Dendritic cell treated with granulocyte-macrophage colony-stimulating factor and Interleukin-4, amounts not matched to agents 40 ng/mL and 50 ng/mL, for 4 days (primary cell): ENCODE results near the gene RSU1.
"Not testable (repeated sequence)": the region's sequence is repeated elsewhere in the genome, so short reads cannot be mapped to it uniquely, and the experiment has no call there.

ENCODE experiments used
- H3K27ac Mint-ChIP-seq: one replicate; pipeline ENCODE4 v1.8.0; 2022; ENCODE audit warnings: mild to moderate bottlenecking, mixed read lengths
- H3K27me3 Mint-ChIP-seq: one replicate; pipeline ENCODE4 v1.8.0; 2022; ENCODE audit warnings: mild to moderate bottlenecking, mixed read lengths
- H3K36me3 Mint-ChIP-seq: one replicate; pipeline ENCODE4 v1.8.0; 2022; ENCODE audit warnings: low read depth, mixed read lengths
- H3K4me1 Mint-ChIP-seq: one replicate; pipeline ENCODE4 v1.8.0; 2022; ENCODE audit warnings: low read depth, mixed read lengths
- H3K4me3 Mint-ChIP-seq: one replicate; pipeline ENCODE4 v1.8.0; 2022; ENCODE audit warnings: mild to moderate bottlenecking, moderate library complexity, mixed read lengths
- H3K9me3 Mint-ChIP-seq: one replicate; pipeline ENCODE4 v1.8.0; 2022; ENCODE audit warnings: mixed read lengths
- intact Hi-C: fragments of 100-400 bp; cut with micrococcal nuclease; formaldehyde crosslinking; loops from one replicate; pipeline ENCODE4 v1.15.0; 2022

RSU1 gene

DNA sequence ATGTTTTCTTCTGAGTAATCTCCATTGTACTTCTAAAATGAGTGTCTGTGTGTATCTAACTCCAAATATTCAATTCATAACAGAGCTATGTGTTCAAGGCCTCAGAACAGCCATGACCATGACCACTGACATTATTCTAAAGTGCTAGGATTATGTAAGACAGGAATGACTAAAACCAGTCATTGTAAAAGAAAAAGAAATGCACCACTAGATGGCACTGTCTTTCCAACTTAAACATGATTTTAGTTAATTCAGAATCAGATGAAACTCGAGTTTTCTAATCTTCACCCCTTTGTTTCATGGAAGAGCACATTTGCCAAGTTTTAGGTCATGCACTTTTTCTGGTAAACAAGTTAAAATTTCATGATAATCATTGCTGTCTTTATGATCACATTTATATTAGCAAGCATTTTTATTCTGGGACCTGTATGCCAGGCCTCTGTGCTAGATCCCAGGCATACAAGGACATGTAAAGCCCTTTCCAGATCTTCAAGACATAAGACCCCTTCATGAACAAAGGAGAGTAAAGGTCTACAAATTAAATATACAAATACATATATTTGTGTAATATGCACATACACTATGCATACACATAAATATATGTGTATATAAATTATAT is 26.1 kb upstream of the RSU1 start:
- Mint-ChIP-seq H3K4me3 (no peak overlapping the region), H3K9me3 (no peaks in the 10 kb centered on the region), H3K27ac (no peak overlapping the region), H3K27me3 (no peaks in the 10 kb centered on the region), H3K36me3 (no peaks in the 10 kb centered on the region), H3K4me1 (no peaks in the 10 kb centered on the region)
- intact Hi-C loops = loop anchor here (1.0 to 5.0 kb wide), 2 partner anchors 414 to 754 kb away; no protein-coding TSS in a partner anchor

DNA sequence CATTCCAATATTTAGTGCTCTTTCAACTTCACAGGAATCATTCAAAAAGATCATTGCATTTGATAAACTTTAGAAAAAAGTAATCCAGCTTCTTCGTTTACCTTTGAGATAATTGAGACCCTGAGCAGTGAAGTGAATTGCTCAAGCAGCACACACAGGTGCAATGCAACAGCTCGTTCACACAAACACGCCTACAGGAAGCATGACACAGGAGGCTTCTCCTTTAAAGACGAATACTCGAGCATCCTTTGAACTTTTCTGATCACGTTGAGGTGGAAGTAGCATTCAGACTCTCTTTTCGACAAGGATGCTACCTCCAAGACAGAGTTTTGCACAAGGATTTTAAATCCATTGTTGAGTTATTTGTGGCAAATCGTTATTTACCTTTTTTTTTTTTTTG is 18.0 kb upstream of the RSU1 start:
- Mint-ChIP-seq H3K4me1 (peaks cover 8% of the 10 kb centered on the region), H3K36me3 (no peaks in the 10 kb centered on the region), H3K9me3 (no peaks in the 10 kb centered on the region), H3K27me3 (peaks cover 4% of the 10 kb centered on the region), H3K27ac (no peak overlapping the region), H3K4me3 (no peak overlapping the region)
- intact Hi-C loops = no loop called here

DNA sequence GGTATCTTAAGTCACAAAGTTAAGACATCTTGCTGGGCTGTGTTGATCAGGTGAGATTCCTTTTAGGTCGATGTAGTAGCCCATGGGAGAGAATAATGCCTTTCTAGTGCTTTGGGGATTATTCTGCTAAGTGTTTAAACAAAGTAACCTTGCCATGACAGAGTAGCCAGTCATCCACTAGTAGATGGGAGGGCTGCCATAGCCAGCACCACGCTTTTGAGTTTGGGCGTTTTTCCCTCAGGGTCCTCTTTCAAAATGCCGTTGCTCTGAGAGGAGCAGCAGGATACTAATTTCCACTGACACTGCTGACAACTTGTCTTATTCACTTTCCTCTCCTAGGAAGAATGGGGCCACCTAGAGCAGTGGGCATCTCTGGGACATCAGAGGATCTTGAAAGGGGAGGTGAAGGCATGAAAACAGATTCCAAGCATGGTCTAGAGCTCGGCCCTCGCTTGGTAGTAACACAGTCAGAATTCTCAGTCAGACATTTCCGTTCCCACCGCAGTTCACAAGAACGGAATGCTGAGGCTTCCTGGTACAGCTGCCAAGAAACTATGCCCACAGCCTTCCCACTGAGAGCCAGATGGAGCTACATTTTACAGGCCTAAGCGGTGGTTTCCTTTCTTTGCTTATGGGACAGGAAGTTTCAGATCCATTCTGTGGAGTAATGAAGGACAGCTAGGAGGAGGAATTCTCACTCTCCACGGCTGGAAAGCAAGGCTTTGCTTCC is 15.3 kb upstream of the RSU1 start:
- Mint-ChIP-seq H3K4me3 (no peak overlapping the region), H3K27me3 (peaks cover 4% of the 10 kb centered on the region), H3K9me3 (no peaks in the 10 kb centered on the region), H3K4me1 (peaks cover 8% of the 10 kb centered on the region), H3K27ac (no peak overlapping the region), H3K36me3 (no peaks in the 10 kb centered on the region)
- intact Hi-C loops = no loop called here

DNA sequence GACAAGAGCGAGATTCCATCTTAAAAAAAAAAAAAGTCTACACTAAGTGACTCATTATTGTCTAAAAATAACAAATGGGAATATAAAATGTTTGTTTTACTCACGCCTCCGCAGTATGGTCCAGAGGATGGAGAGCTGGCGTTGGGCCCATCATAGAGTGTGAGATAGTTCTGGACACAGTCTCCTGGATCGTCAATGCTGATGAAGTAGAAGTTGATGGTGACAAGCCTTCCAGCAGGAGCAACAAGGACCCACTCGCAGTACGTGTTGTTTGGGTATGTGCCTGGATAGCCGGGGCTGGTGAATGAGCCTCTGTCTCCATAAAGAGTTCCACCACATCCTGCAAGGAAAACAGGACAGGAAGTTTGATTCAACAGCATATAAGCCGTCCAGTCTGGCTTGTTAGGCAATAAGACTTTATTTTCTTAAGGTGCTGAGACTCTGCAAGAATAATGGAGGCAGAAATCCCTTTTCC is 11.5 kb upstream of the RSU1 start:
- Mint-ChIP-seq H3K4me1 (peaks cover 8% of the 10 kb centered on the region), H3K9me3 (no peaks in the 10 kb centered on the region), H3K36me3 (no peaks in the 10 kb centered on the region), H3K27ac (no peak overlapping the region), H3K4me3 (no peak overlapping the region), H3K27me3 (peaks cover 6% of the 10 kb centered on the region)
- intact Hi-C loops = loop anchor here (1.0 kb wide), 1 partner anchor 429 kb away; no protein-coding TSS in a partner anchor

DNA sequence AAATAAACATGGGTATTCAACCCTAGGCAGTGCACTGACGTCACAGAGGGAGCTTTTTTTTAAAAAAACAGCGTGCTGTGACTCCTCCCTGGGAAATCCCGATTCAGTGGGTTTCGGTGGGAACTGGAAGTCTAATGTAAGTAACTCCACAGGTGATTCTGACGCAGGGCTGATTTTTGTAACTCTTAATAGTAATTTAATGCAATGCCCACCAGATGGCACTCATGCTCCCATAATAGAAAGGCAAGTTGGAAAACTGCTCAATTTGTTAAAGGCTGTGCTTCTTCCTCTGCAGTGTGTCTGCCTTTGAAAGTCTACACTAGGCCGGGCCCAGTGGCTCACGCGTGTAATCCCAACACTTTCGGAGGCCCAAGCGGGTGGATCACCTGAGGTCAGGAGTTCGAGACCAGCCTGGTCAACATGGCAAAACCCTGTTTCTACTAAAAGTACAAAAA is 10.9 kb upstream of the RSU1 start:
- intact Hi-C loops = loop anchor here (1.0 kb wide), 1 partner anchor 429 kb away; no protein-coding TSS in a partner anchor
- no peak overlapping the region for H3K27ac Mint-ChIP-seq
- peaks cover 8% of the 10 kb centered on the region for H3K4me1 Mint-ChIP-seq

DNA sequence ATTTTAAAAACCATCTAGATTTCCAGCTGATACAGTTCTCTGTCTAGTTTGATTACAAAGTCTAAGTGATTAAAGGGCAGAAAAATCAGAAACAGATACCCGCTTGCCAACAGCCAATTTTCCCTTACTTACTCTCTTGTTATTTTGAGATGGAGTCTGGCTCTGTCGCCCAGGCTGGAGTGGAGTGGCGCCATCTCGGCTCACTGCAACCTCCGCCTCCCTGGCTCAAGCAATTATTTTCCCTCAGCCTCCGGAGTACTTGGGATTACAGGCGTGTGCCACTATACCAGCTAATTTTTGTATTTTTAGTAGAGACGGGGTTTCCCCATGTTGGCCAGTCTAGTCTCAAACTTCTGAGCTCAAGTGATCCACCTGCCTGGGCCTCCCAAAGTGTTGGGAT is 10.2 kb upstream of the RSU1 start:
- H3K4me1 Mint-ChIP-seq, H3K4me3 Mint-ChIP-seq, intact Hi-C loops, H3K27me3 Mint-ChIP-seq, H3K36me3 Mint-ChIP-seq, H3K27ac Mint-ChIP-seq: not testable (repeated sequence)
- peaks cover 10% of the 10 kb centered on the region for H3K9me3 Mint-ChIP-seq

More for the DNA sequence above, 10.9 kb upstream of the RSU1 start:
- H3K36me3 Mint-ChIP-seq = no peaks in the 10 kb centered on the region
- H3K9me3 Mint-ChIP-seq = peaks cover 4% of the 10 kb centered on the region
- no peak overlapping the region for H3K4me3 Mint-ChIP-seq
- H3K27me3 Mint-ChIP-seq = peaks cover 6% of the 10 kb centered on the region

DNA sequence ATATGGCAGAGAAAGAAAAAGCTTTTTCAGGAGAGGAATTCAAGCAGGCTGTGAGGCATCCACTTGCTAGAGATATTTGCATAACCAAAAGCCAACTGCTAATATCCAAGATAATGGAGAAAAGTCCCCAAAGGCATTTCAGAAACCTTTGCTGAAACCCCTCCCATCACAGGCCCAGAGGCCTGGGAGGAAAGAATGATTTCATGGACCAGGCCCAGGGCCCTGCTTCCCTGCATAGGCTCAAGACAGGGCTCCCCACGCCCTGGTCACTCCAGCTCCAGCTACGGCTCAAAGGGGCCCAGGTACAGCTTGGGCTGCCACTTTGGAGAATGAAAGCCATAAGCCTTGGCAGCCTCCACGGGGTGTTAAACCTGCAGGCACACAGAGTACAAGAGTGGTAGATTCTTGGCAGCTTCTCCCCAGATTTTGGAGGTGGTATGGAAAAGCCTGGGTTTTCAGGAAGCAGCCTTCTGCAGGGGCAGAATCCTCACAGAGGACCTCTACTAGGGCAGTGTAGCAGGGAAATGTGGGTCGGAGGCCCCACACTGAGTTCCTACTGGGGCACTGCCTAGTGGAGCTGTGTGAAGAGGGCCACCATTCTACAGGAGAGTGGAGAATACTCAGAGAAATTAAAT is 5.6 kb upstream of the RSU1 start:
- Mint-ChIP-seq H3K36me3 (peaks cover 8% of the 10 kb centered on the region), H3K27me3 (peaks cover 2% of the 10 kb centered on the region), H3K9me3 (peaks cover 20% of the 10 kb centered on the region), H3K4me3 (no peak overlapping the region), H3K4me1 (peaks cover 29% of the 10 kb centered on the region), H3K27ac (no peak overlapping the region)
- intact Hi-C loops = no loop called here

DNA sequence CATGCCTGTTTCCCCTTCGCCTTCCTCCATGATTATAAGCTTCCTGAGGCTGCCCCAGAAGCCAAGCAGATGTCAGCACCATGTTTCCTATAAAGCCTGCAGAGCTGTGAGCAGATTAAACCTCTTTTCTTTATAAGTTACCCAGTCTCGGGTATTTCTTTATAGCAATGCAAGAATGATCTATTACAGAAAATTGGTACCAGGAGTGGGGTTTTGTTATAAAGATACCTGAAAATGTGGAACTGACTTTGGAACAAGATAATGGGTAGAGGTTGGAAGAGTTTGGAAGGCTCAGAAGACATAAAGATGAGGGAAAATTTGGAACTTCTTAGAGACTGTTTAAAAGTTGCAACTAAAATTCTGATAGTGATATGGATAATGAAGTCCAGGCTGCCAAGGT is 4.8 kb upstream of the RSU1 start:
- peaks cover 20% of the 10 kb centered on the region for H3K9me3 Mint-ChIP-seq
- peaks cover 2% of the 10 kb centered on the region for H3K27me3 Mint-ChIP-seq
- H3K27ac Mint-ChIP-seq = no peak overlapping the region
- H3K4me1 Mint-ChIP-seq = peaks cover 31% of the 10 kb centered on the region
- intact Hi-C loops = no loop called here
- no peak overlapping the region for H3K4me3 Mint-ChIP-seq
- H3K36me3 Mint-ChIP-seq = peaks cover 10% of the 10 kb centered on the region

DNA sequence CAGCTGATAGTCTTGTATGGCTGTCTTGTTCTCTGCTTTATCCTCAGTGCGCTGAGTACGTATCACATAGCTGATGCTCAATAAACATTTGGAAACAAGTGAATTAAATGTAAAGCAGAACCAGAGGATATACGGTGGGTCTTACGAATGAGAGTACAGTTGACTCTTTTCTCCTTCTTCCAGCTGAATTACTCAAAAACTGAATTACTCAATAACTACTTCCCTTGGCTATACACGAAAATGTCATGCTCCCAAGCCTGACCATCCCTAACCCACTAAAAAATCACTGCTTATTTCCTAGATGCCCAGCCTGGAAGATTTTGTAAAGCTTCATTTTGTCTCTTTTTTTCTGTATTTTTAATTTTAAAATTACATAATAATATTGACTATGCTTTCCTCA is 3.2 kb upstream of the RSU1 start:
- Mint-ChIP-seq H3K4me1 (peaks cover 42% of the 10 kb centered on the region), H3K27me3 (peaks cover 2% of the 10 kb centered on the region), H3K4me3 (no peak overlapping the region), H3K36me3 (peaks cover 18% of the 10 kb centered on the region), H3K9me3 (peaks cover 20% of the 10 kb centered on the region), H3K27ac (no peak overlapping the region)
- intact Hi-C loops = no loop called here

DNA sequence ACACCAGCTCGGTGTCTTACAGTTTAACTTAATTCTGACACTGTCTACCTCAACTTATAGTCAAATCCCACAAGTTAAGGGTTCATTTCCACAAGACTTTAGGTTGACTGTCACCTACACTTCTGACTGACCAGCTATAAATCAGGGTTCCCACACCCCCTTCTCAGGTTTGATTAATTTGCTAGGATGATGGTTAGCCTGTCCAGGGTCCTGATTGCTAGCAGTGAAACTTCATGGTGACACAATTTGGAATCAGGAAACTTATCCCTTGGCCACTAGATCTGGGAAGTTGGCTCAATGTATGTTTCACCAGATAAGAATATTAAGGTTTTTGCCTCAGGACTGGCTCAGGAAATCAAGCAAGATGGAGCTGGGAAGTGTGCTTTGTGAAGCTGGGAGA is 2.8 kb upstream of the RSU1 start:
- Mint-ChIP-seq H3K4me3 (no peak overlapping the region), H3K27me3 (peaks cover 2% of the 10 kb centered on the region), H3K36me3 (peaks cover 22% of the 10 kb centered on the region), H3K4me1 (peaks cover 46% of the 10 kb centered on the region), H3K27ac (no peak overlapping the region), H3K9me3 (peaks cover 20% of the 10 kb centered on the region)
- intact Hi-C loops = no loop called here

DNA sequence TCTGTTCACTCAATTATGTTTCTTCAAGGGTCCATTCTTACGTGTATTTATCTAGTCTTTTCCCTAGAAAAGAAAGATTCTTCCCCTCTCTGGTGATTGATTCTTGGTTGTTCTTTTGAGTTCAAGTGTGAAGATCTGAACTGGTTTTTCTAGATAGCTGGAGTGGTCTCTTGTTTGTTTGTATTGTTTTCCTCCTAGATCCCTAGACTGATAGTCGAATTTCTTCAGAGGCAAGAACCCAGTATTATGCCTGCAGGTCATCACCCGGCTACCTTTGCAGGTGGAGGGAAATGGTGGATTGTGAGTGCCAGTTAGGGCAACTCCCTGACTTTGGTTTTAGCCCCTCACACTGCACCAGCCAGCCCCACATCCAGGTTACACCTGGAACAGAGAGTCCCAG is 2.2 kb upstream of the RSU1 start:
- Mint-ChIP-seq H3K27me3 (no peaks in the 10 kb centered on the region), H3K27ac (no peak overlapping the region), H3K9me3 (peaks cover 20% of the 10 kb centered on the region), H3K36me3 (peaks cover 23% of the 10 kb centered on the region), H3K4me3 (no peak overlapping the region), H3K4me1 (peaks cover 52% of the 10 kb centered on the region)
- intact Hi-C loops = loop anchor here (10.0 kb wide), 1 partner anchor 1835 kb away; the partner anchor contains the start of genes ARL5B and NSUN6

DNA sequence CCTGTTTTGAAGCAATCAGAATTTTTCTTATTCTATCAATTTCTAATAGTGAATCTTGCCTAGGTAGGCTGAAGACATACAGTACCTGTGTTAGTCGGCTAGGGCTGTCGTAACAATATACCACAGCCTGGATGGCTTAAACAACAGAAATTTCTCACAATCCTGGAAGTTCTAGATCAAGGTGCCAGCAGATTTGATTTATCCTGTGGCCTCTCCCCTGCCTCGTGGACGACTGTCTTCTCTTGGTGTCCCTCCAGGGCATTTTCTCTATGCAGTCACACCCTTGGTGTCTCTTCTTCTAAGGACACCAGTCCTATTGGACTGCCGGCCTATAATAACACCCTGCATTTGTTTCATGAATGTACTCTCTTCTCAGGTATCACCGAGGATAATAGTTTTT is 1.8 kb upstream of the RSU1 start:
- no peaks in the 10 kb centered on the region for H3K27me3 Mint-ChIP-seq
- peaks cover 20% of the 10 kb centered on the region for H3K9me3 Mint-ChIP-seq
- peaks cover 23% of the 10 kb centered on the region for H3K36me3 Mint-ChIP-seq
- H3K4me1 Mint-ChIP-seq = peaks cover 56% of the 10 kb centered on the region
- intact Hi-C loops = loop anchor here (10.0 kb wide), 1 partner anchor 1836 kb away; the partner anchor contains the start of genes ARL5B and NSUN6
- H3K27ac Mint-ChIP-seq = no peak overlapping the region
- H3K4me3 Mint-ChIP-seq = no peak overlapping the region

DNA sequence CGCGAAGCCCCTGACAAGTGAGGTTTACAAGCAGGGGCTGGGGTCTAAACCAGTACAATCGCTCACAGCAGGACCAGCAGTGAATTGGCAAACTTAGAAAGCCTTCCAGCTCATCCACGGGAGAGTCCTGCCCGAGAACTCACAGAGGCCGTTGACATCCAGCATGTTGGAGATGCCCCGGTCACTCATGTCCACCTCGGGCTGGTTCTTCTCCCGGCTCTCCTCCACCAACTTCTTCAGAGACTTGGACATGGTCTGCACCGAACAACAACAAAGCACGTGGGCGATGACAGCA is 447 bp downstream of the RSU1 start:
- Mint-ChIP-seq H3K4me3 (peak overlapping the region; percentile 84), H3K27ac (peak overlapping the region; percentile 83), H3K9me3 (peaks cover 2% of the 10 kb centered on the region), H3K27me3 (no peaks in the 10 kb centered on the region), H3K36me3 (peaks cover 24% of the 10 kb centered on the region), H3K4me1 (peaks cover 71% of the 10 kb centered on the region)
- intact Hi-C loops = loop anchor here (1.0 to 10.0 kb wide), 2 partner anchors 380 to 1838 kb away; partner anchors contain the start of genes ARL5B and NSUN6

DNA sequence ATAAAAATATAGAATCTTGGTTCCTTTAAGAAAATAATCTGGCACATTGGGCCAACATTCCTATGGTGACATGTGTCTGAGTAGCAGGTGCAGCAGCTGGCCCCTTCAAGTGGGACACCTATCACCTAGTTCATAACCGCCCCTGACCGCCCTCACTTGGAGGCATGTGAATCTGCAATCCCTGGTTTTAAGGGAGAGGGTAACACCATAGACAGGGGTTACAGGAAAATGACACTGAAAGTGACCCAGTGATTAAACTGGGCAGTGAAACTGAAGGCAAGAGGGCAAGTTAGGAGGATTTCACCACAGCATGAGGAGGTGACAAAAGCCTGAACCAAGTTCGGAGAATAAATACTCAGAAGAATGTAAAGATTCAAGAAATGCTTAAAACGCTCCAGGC is 1.1 kb downstream of the RSU1 start:
- H3K27me3 Mint-ChIP-seq = no peaks in the 10 kb centered on the region
- H3K27ac Mint-ChIP-seq = peak overlapping the region; percentile 83
- H3K4me1 Mint-ChIP-seq = peaks cover 74% of the 10 kb centered on the region
- intact Hi-C loops = loop anchor here (10.0 kb wide), 1 partner anchor 1839 kb away; the partner anchor contains the start of genes ARL5B and NSUN6
- H3K36me3 Mint-ChIP-seq = peaks cover 30% of the 10 kb centered on the region
- H3K4me3 Mint-ChIP-seq = peak overlapping the region; percentile 84
- no peaks in the 10 kb centered on the region for H3K9me3 Mint-ChIP-seq
